Activated CD4-positive, CD25-positive, alpha-beta regulatory T cell treated with anti-CD3 and anti-CD28 coated beads, Interleukin-2, amount 50 U/mL, for 72 hours (primary cell): ENCODE data around the gene HPSE2.
"Not testable (repeated sequence)": the region's sequence is repeated elsewhere in the genome, so short reads cannot be mapped to it uniquely, and the experiment has no call there.

Source experiments
- DNase-seq: peaks from one replicate; pipeline ENCODE4 v3.0.0; 2021

Gene HPSE2

GRCh38 chr10:98916526-98917125, 319.0 kb downstream of the HPSE2 start:
- no peak for DNase-seq

- no peak for DNase-seq
Observed at GRCh38 chr10:98915911-98916310, 319.7 kb downstream of the HPSE2 start.

GRCh38 chr10:98910546-98910945, 325.1 kb downstream of the HPSE2 start:
- no peak for DNase-seq

- DNase-seq, result no peak
Observed at GRCh38 chr10:98910048-98910447, 325.6 kb downstream of the HPSE2 start.

- no peak for DNase-seq
Observed at GRCh38 chr10:98908868-98909267, 326.8 kb downstream of the HPSE2 start.

GRCh38 chr10:98908247-98908646, 327.4 kb downstream of the HPSE2 start:
- DNase-seq, result not testable (repeated sequence)

- DNase-seq, result no peak
Observed at GRCh38 chr10:98901441-98902110, 334.1 kb downstream of the HPSE2 start.

GRCh38 chr10:98899018-98899417, 336.6 kb downstream of the HPSE2 start:
- no peak for DNase-seq

GRCh38 chr10:98892523-98892922, 343.1 kb downstream of the HPSE2 start:
- DNase-seq, result no peak

- DNase-seq, result no peak
Observed at GRCh38 chr10:98886686-98887085, 349.0 kb downstream of the HPSE2 start.

- no peak for DNase-seq
Observed at GRCh38 chr10:98885378-98885777, 350.3 kb downstream of the HPSE2 start.

- DNase-seq, result no peak
Observed at GRCh38 chr10:98881789-98882188, 353.9 kb downstream of the HPSE2 start.

GRCh38 chr10:98880971-98881370, 354.7 kb downstream of the HPSE2 start:
- DNase-seq, result no peak

- DNase-seq, result no peak
Observed at GRCh38 chr10:98878921-98879320, 356.7 kb downstream of the HPSE2 start.

- no peak for DNase-seq
Observed at GRCh38 chr10:98878418-98878817, 357.2 kb downstream of the HPSE2 start.

GRCh38 chr10:98861962-98862361, 373.7 kb downstream of the HPSE2 start:
- DNase-seq, result no peak

- no peak for DNase-seq
Observed at GRCh38 chr10:98858525-98858924, 377.1 kb downstream of the HPSE2 start.

- no peak for DNase-seq
Observed at GRCh38 chr10:98855403-98856189, 380.1 kb downstream of the HPSE2 start.

GRCh38 chr10:98852686-98853085, 383.0 kb downstream of the HPSE2 start:
- no peak for DNase-seq

GRCh38 chr10:98848361-98848760, 387.3 kb downstream of the HPSE2 start:
- DNase-seq, result no peak

- DNase-seq, result no peak
Observed at GRCh38 chr10:98846787-98847186, 388.9 kb downstream of the HPSE2 start.

GRCh38 chr10:98833542-98833941, 402.1 kb downstream of the HPSE2 start:
- no peak for DNase-seq

GRCh38 chr10:98832738-98833137, 402.9 kb downstream of the HPSE2 start:
- DNase-seq, result no peak

GRCh38 chr10:98832196-98832595, 403.5 kb downstream of the HPSE2 start:
- no peak for DNase-seq
